Measurements from ENCODE around the gene CSRP3.

CSRP3 gene

GRCh38 chr11:19201737-19202605 is at the start of gene CSRP3:
Gene CSRP3 (minus strand): TSS chr11:19201983. CDS start chr11:19192448, 9,535 bp downstream.
- no peak for DNase-seq

DNA sequence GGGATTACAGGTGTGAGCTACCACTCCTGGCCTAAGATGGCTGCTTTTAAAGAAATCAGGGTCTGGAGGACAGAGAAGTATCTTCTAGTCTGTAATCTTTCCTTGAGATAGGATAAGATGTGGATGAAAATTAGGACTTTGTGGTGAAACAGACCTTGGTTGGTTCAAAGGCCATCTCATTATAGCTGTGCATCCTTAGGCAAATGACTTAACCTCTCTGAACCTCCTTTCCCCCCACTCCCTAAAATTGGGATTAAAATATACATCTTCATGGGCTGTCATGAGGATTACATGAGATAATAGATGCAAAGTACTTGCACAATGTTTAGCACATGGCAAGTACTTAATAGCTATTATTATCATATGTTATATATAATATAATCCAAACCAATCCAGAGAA is 49.8 kb upstream of the CSRP3 start:
- DNase-seq = no peak

- DNase-seq = no peak
Observed at GRCh38 chr11:19246816-19247215, 45.0 kb upstream of the CSRP3 start.

DNA sequence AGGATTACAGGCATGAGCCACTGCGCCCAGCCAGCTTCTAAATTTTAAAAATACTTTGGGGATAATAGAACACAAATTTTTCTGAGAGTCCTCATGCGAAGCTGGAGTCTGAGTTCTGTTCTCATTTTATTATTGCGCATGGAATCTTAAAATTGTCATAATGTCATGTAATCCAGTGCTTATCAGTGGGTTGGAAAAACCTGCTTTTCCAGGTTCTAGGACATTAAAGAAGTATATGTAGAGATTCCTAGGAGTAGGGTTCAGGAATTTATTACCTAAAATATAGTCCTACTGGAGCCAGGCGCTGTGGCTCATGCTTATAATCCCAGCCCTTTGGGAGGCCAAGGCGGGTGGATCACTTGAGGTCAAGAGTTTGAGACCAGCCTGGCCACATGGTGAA is 43.6 kb upstream of the CSRP3 start:
- no peak for DNase-seq

DNA sequence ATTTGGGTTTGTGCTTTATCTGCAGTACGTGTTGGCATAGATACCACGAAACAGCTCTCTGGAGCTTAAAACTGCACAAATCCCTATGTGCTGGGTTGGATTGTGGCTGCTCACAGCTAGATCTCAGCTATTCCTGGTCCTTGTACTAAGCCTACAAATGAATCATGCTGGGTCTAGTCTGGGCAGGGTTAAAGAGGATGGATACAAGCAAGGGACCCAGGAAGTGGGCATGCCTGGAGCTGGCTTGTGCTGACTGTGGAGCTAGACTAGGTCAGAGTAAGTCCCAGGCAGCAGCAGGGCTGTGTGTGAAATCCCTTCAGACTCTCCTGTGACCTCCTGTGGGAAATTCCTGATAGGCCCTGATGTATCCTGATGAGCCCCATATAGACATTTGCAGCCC is 42.8 kb upstream of the CSRP3 start:
- no peak for DNase-seq

DNA sequence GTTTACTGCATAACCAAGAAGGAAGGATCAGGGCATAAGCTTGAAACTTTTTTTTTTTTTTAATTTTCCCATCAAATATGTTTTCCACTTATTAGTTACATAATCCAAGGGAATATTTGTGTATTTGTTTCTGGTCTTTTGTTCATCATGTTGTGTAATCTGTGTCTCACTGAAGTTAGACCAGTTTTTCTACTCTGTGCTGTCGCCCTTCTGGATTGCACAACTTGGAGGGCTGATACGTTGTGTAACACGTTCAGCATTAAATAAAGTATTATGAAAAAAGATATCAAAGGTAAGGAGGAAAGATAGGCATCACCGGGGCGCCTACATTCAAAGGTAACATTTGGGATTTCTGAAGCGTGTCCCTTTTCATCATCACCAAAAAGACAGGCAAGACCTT is 42.3 kb upstream of the CSRP3 start:
- DNase-seq = no peak

DNA sequence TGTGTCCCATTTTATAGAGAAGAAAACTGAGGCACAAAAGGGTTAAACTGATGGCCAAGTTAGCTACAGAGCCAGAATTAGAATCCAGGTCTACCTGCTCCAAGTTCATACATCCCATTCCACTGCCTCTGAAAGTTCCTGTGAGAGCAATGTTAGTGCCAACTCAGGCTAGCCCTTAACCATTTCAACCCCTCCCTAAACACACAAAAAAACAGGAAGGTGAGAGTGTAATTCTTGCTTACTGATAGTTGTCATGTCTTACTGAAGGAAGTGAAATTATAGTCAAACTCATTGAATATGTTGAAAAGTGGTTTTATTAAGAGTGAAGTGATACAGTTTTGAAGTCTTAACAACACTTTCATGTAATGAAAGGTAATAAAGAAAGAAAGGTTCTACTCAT is 41.8 kb upstream of the CSRP3 start:
- no peak for DNase-seq

- no peak for DNase-seq
Observed at GRCh38 chr11:19243143-19243542, 41.4 kb upstream of the CSRP3 start.

GRCh38 chr11:19242179-19242932 is 40.6 kb upstream of the CSRP3 start:
- no peak for DNase-seq

GRCh38 chr11:19241260-19242178 is 39.7 kb upstream of the CSRP3 start:
- DNase-seq = no peak

DNA sequence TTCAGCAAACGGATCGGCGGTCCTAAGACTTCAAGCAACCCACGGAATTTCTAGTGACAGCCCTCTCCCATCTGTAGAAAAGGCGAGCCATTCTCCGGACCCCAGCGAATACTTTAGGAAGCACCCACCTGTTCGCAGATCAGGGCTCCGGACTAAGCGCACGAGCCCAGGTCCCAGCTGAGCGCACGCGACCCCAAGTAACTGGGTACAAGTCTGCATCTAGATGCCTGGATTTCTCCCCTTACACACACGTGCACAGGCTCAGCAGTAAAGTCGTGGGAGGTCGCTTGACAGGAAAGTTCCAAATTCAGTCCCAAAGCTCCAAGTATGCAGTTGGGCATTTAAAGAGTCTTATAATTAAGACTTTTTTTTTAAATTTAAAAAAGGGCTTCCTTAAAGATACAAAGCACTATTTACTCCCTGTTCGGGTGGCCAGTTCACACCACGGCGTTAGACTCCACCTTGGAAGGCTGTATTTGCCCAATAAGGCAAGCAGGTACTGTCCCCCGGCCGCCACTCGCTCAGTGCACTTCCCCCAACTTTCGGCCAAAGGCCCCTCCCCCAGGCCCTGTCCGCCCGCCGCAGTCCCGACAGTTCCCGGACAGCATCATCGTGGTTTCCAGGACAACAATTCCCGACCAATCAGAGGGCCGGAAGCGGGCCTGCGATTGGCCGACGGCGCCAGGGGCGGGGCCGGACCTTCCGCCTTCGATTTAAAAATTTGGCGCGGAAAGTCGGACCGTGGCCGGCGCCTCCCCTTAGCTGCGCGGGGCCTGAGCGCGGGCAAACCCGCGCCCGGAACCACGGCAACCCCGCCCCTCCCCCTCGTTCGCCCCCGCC is 38.9 kb upstream of the CSRP3 start, which contains the start of gene E2F8:
E2F8 (minus strand) TSS at position 526 of the 840 bp plus-strand sequence. CDS start 824 bp downstream, outside the sequence.
- peak; percentile 94 for DNase-seq

- no peak for DNase-seq
Observed at GRCh38 chr11:19239039-19239438, 37.3 kb upstream of the CSRP3 start.

DNA sequence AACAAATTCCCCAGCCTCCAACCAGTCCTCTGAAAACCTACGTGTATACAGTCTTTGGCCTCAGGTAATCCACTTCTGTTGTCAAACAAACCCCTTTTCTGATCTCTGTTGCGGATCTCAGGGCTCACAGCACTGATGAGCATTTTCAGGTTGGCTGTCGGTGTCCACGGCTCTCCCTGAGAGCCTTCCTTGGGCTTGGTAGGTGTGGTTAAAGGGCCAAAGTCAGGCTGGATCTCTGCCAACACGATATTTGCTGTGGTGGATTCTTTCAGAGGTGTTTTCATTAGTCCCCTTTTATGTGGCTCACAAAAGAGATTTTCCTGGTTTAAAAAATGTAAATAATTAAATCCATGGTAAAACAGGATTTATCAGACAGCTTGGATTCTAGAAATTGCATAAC is 36.0 kb upstream of the CSRP3 start:
- peak; percentile 29 for DNase-seq

GRCh38 chr11:19237381-19237780 is 35.6 kb upstream of the CSRP3 start:
- no peak for DNase-seq

GRCh38 chr11:19234231-19234817 is 32.5 kb upstream of the CSRP3 start:
- DNase-seq = peak; percentile 16

- DNase-seq = no peak
Observed at GRCh38 chr11:19232910-19233503, 31.2 kb upstream of the CSRP3 start.

DNA sequence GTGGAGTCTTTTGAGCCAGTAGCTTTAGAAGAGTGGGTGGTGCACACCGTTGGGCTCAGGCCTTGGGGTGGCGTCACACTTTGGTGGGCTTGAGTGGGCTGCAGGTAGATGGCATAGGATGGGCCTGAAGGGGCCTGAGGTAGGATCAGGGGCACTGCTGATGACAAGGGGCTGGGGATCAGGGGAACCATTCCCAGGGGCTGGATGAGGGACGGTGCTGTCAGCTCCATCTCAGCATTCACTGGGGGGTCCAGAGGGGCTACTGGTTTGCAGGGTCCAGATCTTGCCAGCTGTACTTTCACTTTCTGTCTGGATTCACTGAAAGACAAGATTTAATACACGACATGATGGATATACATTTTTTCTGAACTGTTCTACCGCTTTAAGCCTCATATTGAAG is 27.9 kb upstream of the CSRP3 start:
- DNase-seq = no peak

DNA sequence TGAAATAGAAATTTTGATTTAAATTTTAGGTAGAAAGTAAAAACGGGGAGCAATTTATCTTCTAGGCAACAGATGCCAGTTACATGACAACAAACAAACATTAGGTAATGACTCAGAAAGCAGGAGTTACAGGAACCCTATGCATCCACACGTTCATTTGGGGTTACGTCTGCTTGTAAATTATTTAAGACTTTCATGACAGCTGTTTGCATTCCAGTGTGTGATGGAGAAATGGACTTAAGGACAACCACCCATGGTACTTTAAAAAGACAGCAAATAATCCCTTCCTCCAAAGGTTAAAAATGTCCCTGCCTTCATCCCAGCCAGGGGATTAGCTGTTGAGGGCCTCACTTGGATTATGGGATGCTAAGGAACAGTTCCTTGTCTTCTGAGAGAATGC is 27.2 kb upstream of the CSRP3 start:
- no peak for DNase-seq

DNA sequence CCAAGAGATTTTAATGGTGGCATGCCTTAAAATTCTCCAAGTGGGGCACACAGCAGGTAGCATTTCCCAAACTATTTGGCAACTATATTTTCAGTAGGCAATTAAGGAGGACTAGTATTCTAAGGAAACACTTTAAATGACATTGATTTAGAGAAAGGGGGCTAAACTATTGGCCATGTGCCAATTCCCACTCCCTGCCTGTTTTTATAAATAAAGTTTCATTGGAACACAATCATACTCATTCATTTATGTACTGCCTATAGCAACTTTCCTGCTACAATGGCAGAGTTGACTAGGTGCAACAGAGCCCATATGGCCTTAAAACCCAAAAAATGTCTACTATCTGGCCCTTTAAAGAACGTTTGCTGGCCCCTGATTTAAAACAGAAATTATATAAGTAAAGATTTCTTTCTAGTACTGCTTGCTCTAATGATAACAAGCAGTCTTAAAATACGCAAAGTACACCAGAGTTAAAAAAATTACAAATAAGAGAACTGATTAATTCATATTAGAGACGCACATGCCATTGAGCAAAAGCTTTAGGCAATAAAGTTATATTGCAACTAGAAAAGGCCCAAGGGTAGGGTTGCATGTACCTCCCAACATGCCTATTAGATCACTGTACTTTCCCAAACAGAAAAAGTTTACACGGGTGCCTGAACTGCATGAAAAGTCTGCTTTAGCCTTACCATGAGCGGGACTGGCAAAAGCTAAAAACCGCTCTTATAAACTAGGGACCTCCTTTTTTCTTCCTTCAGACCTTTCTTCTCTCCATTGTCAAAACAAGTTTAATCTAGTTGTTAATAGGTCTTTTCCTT is 24.8 kb upstream of the CSRP3 start:
- no peak for DNase-seq

- no peak for DNase-seq
Observed at GRCh38 chr11:19225581-19225980, 23.8 kb upstream of the CSRP3 start.

Data from COR-L47 (cell line).